KMS-11 (cell line): ENCODE data around the gene AZU1.

Source experiments
- H2AFZ ChIP-seq: fragments of 200-600 bp; sonication (generic); 2 replicates; pipeline ENCODE4 v1.6.1; 2016; ENCODE audit warnings: antibody characterized with exemption, mixed run types, low read depth
- H3K27ac ChIP-seq: fragments of 200-600 bp; sonication (generic); 2 replicates; pipeline ENCODE4 v1.6.1; 2016; ENCODE audit warnings: mild to moderate bottlenecking, mixed run types
- H3K27me3 ChIP-seq: fragments of 200-600 bp; sonication (generic); 2 replicates; pipeline ENCODE4 v1.6.1; 2017; ENCODE audit warnings: mild to moderate bottlenecking, low read depth, mixed run types, moderate library complexity; ENCODE audit not compliant: insufficient read depth
- H3K36me3 ChIP-seq: fragments of 200-600 bp; sonication (generic); 2 replicates; pipeline ENCODE4 v1.6.1; 2017; ENCODE audit warnings: mild to moderate bottlenecking, mixed run types; ENCODE audit not compliant: insufficient read depth
- H3K4me1 ChIP-seq: fragments of 200-600 bp; sonication (generic); 2 replicates; pipeline ENCODE4 v1.6.1; 2016; ENCODE audit warnings: mild to moderate bottlenecking, low read depth, mixed run types; ENCODE audit not compliant: poor library complexity, severe bottlenecking
- H3K4me2 ChIP-seq: fragments of 200-600 bp; sonication (generic); 2 replicates; pipeline ENCODE4 v1.7.0; 2016; ENCODE audit warnings: mild to moderate bottlenecking, mixed run types
- H3K4me3 ChIP-seq: fragments of 200-600 bp; sonication (generic); IDR thresholded peaks from 2 replicates; pipeline ENCODE4 v1.6.1; 2017; ENCODE audit warnings: low read depth, low read length, mixed read lengths; ENCODE audit not compliant: insufficient read depth
- H3K79me2 ChIP-seq: fragments of 200-600 bp; sonication (generic); 2 replicates; pipeline ENCODE4 v1.6.1; 2016; ENCODE audit warnings: low read depth, mixed run types; ENCODE audit not compliant: insufficient read depth
- H3K9ac ChIP-seq: fragments of 200-600 bp; sonication (generic); 2 replicates; pipeline ENCODE4 v1.6.1; 2016; ENCODE audit warnings: mild to moderate bottlenecking, mixed run types
- H4K20me1 ChIP-seq: fragments of 200-600 bp; sonication (generic); 2 replicates; pipeline ENCODE4 v1.6.1; 2016; ENCODE audit warnings: mild to moderate bottlenecking, mixed run types; ENCODE audit not compliant: insufficient read depth
- TF ChIP-seq, protein P1 (sequence below): fragments of 200-600 bp; sonication (generic); conservative IDR thresholded peaks from 2 replicates; pipeline ENCODE4 v1.6.1; 2017; ENCODE audit warnings: low read depth, mild to moderate bottlenecking, antibody characterized with exemption, low read length, moderate library complexity, mixed read lengths

AZU1 gene

DNA sequence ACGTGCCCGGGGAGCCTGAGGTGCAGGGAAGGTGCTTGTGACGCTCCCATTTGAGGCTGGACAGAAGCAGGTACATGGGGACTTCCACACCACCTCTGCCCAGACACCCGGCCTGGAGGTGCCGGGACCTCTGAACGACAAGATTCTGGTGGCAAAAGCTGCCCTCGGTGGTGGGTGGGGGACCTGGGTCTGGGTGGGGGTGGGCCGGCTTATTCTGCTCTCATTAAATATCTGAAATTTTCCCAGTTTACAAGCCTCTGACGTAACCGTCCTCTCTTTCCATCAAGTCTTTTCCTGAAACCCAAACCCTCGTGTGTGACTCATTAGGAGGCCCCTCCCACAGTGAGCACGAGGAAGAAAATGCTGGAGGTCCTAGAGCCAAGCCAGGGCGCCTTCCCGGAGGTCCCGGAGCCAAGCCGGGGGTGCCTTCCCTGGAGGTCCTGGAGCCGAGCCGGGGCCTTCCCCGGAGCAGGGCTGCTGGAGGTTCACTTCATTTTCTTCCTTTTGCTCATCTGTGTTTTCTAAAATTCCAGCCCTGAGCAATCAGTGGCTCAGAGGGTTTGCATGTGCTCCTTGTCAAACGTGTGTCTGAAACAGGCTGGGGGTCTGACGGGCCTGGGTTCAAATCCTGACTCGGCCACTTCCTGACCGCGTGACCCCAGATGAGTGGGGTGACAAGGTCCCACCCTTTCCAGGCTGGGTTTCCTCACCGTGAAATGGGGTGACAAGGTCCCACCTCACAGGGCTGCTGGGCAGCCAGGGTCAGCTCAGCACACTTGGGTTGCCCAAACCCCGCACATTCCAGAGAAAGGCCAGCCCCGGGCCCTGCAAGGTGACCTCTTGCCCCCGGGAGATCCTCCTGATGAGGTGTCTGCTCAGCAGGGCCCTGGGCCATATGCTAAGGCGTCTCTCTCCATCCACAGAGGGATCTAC lies 41.9 kb downstream of the AZU1 start:
- no peaks in the 10 kb centered on the region for H4K20me1 ChIP-seq
- H3K27ac ChIP-seq: no peak overlapping the region
- H2AFZ ChIP-seq: no peak overlapping the region
- no peaks in the 10 kb centered on the region for H3K27me3 ChIP-seq
- no peak overlapping the region for H3K4me3 ChIP-seq
- TF ChIP-seq, protein P1, sequence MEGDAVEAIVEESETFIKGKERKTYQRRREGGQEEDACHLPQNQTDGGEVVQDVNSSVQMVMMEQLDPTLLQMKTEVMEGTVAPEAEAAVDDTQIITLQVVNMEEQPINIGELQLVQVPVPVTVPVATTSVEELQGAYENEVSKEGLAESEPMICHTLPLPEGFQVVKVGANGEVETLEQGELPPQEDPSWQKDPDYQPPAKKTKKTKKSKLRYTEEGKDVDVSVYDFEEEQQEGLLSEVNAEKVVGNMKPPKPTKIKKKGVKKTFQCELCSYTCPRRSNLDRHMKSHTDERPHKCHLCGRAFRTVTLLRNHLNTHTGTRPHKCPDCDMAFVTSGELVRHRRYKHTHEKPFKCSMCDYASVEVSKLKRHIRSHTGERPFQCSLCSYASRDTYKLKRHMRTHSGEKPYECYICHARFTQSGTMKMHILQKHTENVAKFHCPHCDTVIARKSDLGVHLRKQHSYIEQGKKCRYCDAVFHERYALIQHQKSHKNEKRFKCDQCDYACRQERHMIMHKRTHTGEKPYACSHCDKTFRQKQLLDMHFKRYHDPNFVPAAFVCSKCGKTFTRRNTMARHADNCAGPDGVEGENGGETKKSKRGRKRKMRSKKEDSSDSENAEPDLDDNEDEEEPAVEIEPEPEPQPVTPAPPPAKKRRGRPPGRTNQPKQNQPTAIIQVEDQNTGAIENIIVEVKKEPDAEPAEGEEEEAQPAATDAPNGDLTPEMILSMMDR: no peak
- no peak overlapping the region for H3K4me2 ChIP-seq
- H3K36me3 ChIP-seq: no peaks in the 10 kb centered on the region
- H3K4me1 ChIP-seq: peaks cover 8% of the 10 kb centered on the region
- H3K79me2 ChIP-seq: no peaks in the 10 kb centered on the region
- no peak overlapping the region for H3K9ac ChIP-seq

DNA sequence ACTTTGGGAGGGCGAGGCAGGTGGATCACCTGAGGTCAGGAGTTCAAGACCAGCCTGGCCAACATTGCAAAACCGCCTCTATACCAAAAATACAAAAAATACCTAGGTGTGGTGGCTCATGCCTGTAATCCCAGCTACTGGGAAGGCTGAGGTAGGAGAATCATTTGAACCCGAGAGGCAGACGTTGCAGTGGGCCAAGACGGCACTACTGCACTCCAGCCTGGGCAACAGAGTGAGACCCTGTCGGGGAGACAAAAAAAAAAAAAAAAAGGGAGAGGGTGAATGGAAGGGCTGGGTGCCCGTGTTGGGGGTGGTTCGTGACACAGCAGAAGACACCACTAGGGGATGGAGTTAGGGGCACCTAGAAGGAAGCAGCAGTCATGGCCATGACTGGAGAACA lies 42.7 kb downstream of the AZU1 start:
- Histone ChIP-seq H3K4me2 (no peak overlapping the region), H3K27me3 (no peaks in the 10 kb centered on the region), H3K36me3 (no peaks in the 10 kb centered on the region), H3K4me1 (peaks cover 8% of the 10 kb centered on the region), H4K20me1 (no peaks in the 10 kb centered on the region), H3K4me3 (no peak overlapping the region), H3K27ac (no peak overlapping the region), H2AFZ (no peak overlapping the region), H3K79me2 (no peaks in the 10 kb centered on the region), H3K9ac (no peak overlapping the region)
- TF ChIP-seq, protein P1: no peak

DNA sequence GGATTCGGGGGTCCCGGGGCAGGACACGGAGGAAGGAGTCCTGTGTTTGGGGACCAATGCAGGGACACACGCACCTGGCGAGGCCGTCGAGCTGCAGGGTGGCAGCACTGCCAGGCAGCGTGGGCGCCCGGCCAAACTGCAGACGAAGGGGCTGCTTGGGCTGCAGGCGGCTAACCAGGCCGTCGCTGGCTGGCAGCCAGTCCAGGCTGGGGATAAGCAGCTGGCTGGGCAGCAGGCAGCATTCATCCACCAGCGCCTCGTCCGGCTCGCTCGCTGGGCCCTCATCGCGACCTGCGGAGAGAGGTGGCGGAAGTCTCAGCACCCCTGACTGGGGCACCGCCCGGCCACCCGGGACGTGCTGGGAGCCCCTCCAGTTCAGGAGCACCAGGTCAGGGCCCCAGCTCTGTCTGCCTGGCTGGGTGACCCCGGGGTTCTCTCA lies 43.3 kb downstream of the AZU1 start:
- Histone ChIP-seq H3K4me3 (no peak overlapping the region), H3K27me3 (no peaks in the 10 kb centered on the region), H3K27ac (no peak overlapping the region), H3K9ac (no peak overlapping the region), H3K4me2 (no peak overlapping the region), H4K20me1 (no peaks in the 10 kb centered on the region), H3K36me3 (no peaks in the 10 kb centered on the region), H2AFZ (no peak overlapping the region), H3K4me1 (peaks cover 8% of the 10 kb centered on the region), H3K79me2 (no peaks in the 10 kb centered on the region)
- TF ChIP-seq, protein P1: no peak

DNA sequence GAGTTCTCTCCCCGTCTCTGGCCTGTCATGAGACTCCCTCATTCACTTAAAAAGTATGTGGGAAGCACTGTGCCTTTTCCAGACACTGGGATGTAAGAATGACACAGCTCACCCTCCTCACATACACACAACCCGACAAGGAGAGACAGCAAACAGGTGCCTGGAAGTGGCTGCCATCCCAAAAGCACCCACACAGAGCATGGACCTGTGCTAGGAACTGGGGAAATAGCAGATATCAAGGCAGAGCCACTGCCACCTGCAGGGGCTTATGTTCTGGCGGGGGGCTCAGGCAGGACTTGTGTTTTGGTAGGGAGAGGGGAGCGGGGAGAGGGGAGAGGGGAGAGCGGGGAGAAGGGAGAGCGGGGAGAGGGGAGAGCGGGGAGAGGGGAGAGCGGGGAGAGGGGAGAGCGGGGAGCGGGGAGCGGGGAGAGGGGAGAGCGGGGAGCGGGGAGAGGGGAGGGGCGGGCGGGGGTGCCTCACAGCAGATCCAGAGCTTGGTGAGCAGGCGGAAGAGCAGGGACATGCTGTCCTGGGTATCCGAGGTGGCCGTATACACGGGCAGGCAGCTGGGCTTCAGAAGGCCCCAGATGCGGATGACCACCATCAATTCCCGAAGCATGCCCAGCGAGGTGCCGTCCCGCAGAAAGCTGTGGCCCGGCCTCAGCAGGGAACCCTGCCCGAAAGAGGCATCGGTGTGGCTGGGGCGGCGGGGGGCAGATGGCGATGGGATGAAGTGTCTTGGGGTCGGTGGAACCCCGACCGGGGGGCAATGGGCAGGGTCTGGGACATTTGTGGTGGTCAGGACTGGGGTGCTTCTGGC lies 44.0 kb downstream of the AZU1 start:
- Histone ChIP-seq H3K4me1 (peaks cover 8% of the 10 kb centered on the region), H3K4me2 (peak overlapping the region; percentile 66; the same call in 1 of the 2 replicates), H3K79me2 (no peaks in the 10 kb centered on the region), H3K27me3 (no peaks in the 10 kb centered on the region), H3K27ac (no peak overlapping the region), H4K20me1 (no peaks in the 10 kb centered on the region), H3K9ac (no peak overlapping the region), H2AFZ (no peak overlapping the region), H3K4me3 (no peak overlapping the region), H3K36me3 (no peaks in the 10 kb centered on the region)
- TF ChIP-seq, protein P1: no peak
